WTC11 (cell line): ENCODE results near the gene MAP4K3.

Source experiments
- IRF2 ChIP-seq: sonication (generic); formaldehyde crosslinking; IDR thresholded peaks from 2 replicates; pipeline ENCODE4 v1.8.0; 2022; ENCODE audit warnings: low read depth, missing genetic modification reagents, borderline replicate concordance
- TF ChIP-seq, protein P1 (sequence below): sonication (generic); formaldehyde crosslinking; conservative IDR thresholded peaks from 2 replicates; pipeline ENCODE4 v1.8.1; 2022; ENCODE audit warnings: mild to moderate bottlenecking, missing genetic modification reagents
- TF ChIP-seq, protein P2 (sequence below): fragments of 200-600 bp; IDR thresholded peaks from 2 replicates; pipeline ENCODE4 v1.8.0; 2022; ENCODE audit warnings: antibody characterized with exemption
- TF ChIP-seq, protein P3 (sequence below): sonication (generic); formaldehyde crosslinking; IDR thresholded peaks from 2 replicates; pipeline ENCODE4 v1.8.0; 2022; ENCODE audit warnings: mild to moderate bottlenecking, missing genetic modification reagents

DNA sequence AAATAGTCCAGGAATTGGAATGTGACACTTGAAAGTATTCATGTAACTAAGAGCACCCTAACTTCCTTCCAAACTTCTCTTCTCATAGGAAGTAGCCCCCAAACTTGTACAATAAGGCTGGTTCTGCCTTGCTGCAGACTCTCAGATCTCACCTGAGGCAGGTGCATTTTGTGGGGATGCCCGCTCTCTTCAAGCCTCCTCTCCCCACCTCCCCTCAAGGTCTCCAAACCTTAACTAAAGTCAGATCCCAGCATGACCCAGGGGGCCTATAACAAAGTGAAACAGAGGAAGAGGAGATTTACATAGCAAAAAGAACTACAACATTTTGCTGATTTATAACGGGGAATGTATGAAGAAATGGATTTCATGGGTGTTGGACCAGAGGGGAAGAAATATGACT is 216.9 kb downstream of the MAP4K3 start:
- TF ChIP-seq, protein P1, sequence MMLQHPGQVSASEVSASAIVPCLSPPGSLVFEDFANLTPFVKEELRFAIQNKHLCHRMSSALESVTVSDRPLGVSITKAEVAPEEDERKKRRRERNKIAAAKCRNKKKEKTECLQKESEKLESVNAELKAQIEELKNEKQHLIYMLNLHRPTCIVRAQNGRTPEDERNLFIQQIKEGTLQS (CRISPR knock-in tag) = no peak
- no peak for TF ChIP-seq IRF2 (CRISPR knock-in tag)
- TF ChIP-seq, protein P2, sequence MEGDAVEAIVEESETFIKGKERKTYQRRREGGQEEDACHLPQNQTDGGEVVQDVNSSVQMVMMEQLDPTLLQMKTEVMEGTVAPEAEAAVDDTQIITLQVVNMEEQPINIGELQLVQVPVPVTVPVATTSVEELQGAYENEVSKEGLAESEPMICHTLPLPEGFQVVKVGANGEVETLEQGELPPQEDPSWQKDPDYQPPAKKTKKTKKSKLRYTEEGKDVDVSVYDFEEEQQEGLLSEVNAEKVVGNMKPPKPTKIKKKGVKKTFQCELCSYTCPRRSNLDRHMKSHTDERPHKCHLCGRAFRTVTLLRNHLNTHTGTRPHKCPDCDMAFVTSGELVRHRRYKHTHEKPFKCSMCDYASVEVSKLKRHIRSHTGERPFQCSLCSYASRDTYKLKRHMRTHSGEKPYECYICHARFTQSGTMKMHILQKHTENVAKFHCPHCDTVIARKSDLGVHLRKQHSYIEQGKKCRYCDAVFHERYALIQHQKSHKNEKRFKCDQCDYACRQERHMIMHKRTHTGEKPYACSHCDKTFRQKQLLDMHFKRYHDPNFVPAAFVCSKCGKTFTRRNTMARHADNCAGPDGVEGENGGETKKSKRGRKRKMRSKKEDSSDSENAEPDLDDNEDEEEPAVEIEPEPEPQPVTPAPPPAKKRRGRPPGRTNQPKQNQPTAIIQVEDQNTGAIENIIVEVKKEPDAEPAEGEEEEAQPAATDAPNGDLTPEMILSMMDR = no peak
- TF ChIP-seq, protein P3, sequence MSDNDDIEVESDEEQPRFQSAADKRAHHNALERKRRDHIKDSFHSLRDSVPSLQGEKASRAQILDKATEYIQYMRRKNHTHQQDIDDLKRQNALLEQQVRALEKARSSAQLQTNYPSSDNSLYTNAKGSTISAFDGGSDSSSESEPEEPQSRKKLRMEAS (CRISPR knock-in tag) = no peak
